ENCODE measurements around the gene RNF141. TPM values are rescaled to one million over a fixed set of nuclear protein-coding genes. Genes with fewer than 3 reads are reported as not detected.
A peak's percentile ranks its signal among the peaks of the same experiment; 100 is the strongest.

Gene RNF141
- total and polyA plus RNA-seq, 2 donors (not counting 1 experiment from before 2014, with no cell fraction given): 32.5 to 43.5 TPM

DNA sequence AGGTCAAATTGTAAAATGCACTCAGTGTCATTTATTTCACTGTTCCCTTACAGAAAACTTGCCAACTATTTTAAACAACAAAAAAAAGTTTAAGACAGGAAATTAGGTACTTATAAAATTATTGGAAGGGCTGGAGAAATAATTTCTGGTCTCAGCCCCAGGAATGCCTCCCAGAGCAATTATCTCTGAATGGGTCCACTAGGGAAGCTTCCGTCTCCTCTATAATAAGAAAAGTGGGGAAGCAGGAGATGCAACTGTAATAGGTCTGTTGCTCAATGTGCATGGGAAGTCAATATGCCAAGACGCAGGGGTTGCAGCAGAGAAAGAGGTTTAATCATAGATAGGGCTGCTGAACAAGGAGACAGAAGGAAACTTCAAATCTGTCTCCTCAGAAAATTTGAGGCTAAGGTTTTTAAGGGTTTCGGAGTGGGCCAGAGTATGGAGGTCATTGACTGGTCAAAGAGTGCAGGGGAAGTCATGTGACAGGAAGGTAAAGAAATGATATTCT, 10.9 kb upstream of the RNF141 start:
- Histone ChIP-seq H3K9me3 (ENCODE audit: control insufficient read depth, insufficient read depth, low read depth, low read length) (no peaks in the 10 kb centered on the region), H3K9ac (ENCODE audit: insufficient read depth, low read length) (no peak overlapping the region), H4K20me1 (ENCODE audit: control insufficient read depth, extremely low read depth, insufficient read depth, low read length) (no peaks in the 10 kb centered on the region), H3K4me3 (replicated peaks in 1 of 4; ENCODE audit: control extremely low read depth in 1 of 4, insufficient read depth in 1 of 4, low read depth in 3 of 4, low read length in 4 of 4) (no peak overlapping the region), H3K79me2 (ENCODE audit: control insufficient read depth, insufficient read depth, low read length) (no peaks in the 10 kb centered on the region), H2AFZ (ENCODE audit: low read length) (no peak overlapping the region), H3K27me3 (ENCODE audit: control insufficient read depth, insufficient read depth, low read length) (no peaks in the 10 kb centered on the region), H3K4me1 (ENCODE audit: control insufficient read depth, extremely low read depth, insufficient read depth, low read length) (peaks cover 3% of the 10 kb centered on the region), H3K27ac (ENCODE audit: insufficient read depth, low read length) (no peak overlapping the region), H3K4me2 (ENCODE audit: extremely low read depth, insufficient read depth, low read length) (no peak overlapping the region), H3K36me3 (ENCODE audit: control insufficient read depth, insufficient read depth, low read length) (no peaks in the 10 kb centered on the region)
- DNase-seq (ENCODE audit: low read depth in 2 of 2): no peak
- TF ChIP-seq, protein P1, sequence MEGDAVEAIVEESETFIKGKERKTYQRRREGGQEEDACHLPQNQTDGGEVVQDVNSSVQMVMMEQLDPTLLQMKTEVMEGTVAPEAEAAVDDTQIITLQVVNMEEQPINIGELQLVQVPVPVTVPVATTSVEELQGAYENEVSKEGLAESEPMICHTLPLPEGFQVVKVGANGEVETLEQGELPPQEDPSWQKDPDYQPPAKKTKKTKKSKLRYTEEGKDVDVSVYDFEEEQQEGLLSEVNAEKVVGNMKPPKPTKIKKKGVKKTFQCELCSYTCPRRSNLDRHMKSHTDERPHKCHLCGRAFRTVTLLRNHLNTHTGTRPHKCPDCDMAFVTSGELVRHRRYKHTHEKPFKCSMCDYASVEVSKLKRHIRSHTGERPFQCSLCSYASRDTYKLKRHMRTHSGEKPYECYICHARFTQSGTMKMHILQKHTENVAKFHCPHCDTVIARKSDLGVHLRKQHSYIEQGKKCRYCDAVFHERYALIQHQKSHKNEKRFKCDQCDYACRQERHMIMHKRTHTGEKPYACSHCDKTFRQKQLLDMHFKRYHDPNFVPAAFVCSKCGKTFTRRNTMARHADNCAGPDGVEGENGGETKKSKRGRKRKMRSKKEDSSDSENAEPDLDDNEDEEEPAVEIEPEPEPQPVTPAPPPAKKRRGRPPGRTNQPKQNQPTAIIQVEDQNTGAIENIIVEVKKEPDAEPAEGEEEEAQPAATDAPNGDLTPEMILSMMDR (conservative IDR thresholded peaks at IDR 0.05 in 1 of 2, IDR thresholded peaks at IDR 0.05 in 1 of 2; ENCODE audit: low read depth in 1 of 2, low read length in 2 of 2): no peak
- TF ChIP-seq EZH2 (IDR thresholded peaks at IDR 0.05; ENCODE audit: low read length, missing control alignments): no peak

DNA sequence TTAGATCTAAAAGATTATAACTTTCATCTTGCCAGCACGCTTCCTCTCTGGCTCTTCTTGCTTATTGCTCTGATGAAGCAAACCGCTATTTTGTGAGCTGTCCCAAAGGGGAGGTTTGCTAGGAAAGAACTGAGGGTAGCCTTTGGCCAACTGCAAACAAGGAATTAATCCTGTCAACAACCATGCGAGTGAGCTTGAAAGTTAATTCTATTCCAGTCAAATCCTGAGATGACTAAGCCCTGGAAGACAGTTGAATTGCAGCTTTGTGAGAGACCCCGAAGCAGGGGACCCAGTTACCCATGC, 10.3 kb upstream of the RNF141 start:
- H3K36me3 ChIP-seq (ENCODE audit: control insufficient read depth, insufficient read depth, low read length): no peaks in the 10 kb centered on the region
- no peak overlapping the region for H3K9ac ChIP-seq (ENCODE audit: insufficient read depth, low read length)
- no peaks in the 10 kb centered on the region for H3K79me2 ChIP-seq (ENCODE audit: control insufficient read depth, insufficient read depth, low read length)
- no peak overlapping the region for H3K4me3 ChIP-seq (replicated peaks in 1 of 4; ENCODE audit: control extremely low read depth in 1 of 4, insufficient read depth in 1 of 4, low read depth in 3 of 4, low read length in 4 of 4)
- no peak for DNase-seq (ENCODE audit: low read depth in 2 of 2)
- peaks cover 3% of the 10 kb centered on the region for H3K4me1 ChIP-seq (ENCODE audit: control insufficient read depth, extremely low read depth, insufficient read depth, low read length)
- H3K27ac ChIP-seq (ENCODE audit: insufficient read depth, low read length): peak overlapping the region; percentile 1
- H2AFZ ChIP-seq (ENCODE audit: low read length): no peak overlapping the region
- TF ChIP-seq, protein P1 (conservative IDR thresholded peaks at IDR 0.05 in 1 of 2, IDR thresholded peaks at IDR 0.05 in 1 of 2; ENCODE audit: low read depth in 1 of 2, low read length in 2 of 2): no peak
- no peaks in the 10 kb centered on the region for H3K9me3 ChIP-seq (ENCODE audit: control insufficient read depth, insufficient read depth, low read depth, low read length)
- H3K4me2 ChIP-seq (ENCODE audit: extremely low read depth, insufficient read depth, low read length): no peak overlapping the region
- H4K20me1 ChIP-seq (ENCODE audit: control insufficient read depth, extremely low read depth, insufficient read depth, low read length): no peaks in the 10 kb centered on the region
- no peaks in the 10 kb centered on the region for H3K27me3 ChIP-seq (ENCODE audit: control insufficient read depth, insufficient read depth, low read length)

- no peaks in the 10 kb centered on the region for H4K20me1 ChIP-seq (ENCODE audit: control insufficient read depth, extremely low read depth, insufficient read depth, low read length)
- H2AFZ ChIP-seq (ENCODE audit: low read length): no peak overlapping the region
- no peaks in the 10 kb centered on the region for H3K79me2 ChIP-seq (ENCODE audit: control insufficient read depth, insufficient read depth, low read length)
- peak overlapping the region; percentile 5 for H3K27ac ChIP-seq (ENCODE audit: insufficient read depth, low read length)
- no peak overlapping the region for H3K9ac ChIP-seq (ENCODE audit: insufficient read depth, low read length)
- H3K9me3 ChIP-seq (ENCODE audit: control insufficient read depth, insufficient read depth, low read depth, low read length): no peaks in the 10 kb centered on the region
- no peak for TF ChIP-seq EZH2 (IDR thresholded peaks at IDR 0.05; ENCODE audit: low read length, missing control alignments)
- TF ChIP-seq, protein P1 (conservative IDR thresholded peaks at IDR 0.05 in 1 of 2, IDR thresholded peaks at IDR 0.05 in 1 of 2; ENCODE audit: low read depth in 1 of 2, low read length in 2 of 2): no peak
- DNase-seq (ENCODE audit: low read depth in 2 of 2): peak; percentile 65 to 73
- H3K4me3 ChIP-seq (replicated peaks in 1 of 4; ENCODE audit: control extremely low read depth in 1 of 4, insufficient read depth in 1 of 4, low read depth in 3 of 4, low read length in 4 of 4): no peak overlapping the region
- peak overlapping the region; percentile 47 for H3K4me2 ChIP-seq (ENCODE audit: extremely low read depth, insufficient read depth, low read length)
- H3K27me3 ChIP-seq (ENCODE audit: control insufficient read depth, insufficient read depth, low read length): no peaks in the 10 kb centered on the region
- peaks cover 3% of the 10 kb centered on the region for H3K4me1 ChIP-seq (ENCODE audit: control insufficient read depth, extremely low read depth, insufficient read depth, low read length)
- H3K36me3 ChIP-seq (ENCODE audit: control insufficient read depth, insufficient read depth, low read length): no peaks in the 10 kb centered on the region
Measured at GRCh38 chr11:10550503-10551289, 9.7 kb upstream of the RNF141 start.

Data from fibroblast of lung (primary cell).